Measurements from ENCODE around the gene FGFRL1. TPM values are rescaled to one million over a fixed set of nuclear protein-coding genes. Genes with fewer than 3 reads are reported as not detected.

Gene FGFRL1
- total and polyA plus RNA-seq, 2 experiments from 2014 or later, result 22.9 to 40.7 TPM

DNA sequence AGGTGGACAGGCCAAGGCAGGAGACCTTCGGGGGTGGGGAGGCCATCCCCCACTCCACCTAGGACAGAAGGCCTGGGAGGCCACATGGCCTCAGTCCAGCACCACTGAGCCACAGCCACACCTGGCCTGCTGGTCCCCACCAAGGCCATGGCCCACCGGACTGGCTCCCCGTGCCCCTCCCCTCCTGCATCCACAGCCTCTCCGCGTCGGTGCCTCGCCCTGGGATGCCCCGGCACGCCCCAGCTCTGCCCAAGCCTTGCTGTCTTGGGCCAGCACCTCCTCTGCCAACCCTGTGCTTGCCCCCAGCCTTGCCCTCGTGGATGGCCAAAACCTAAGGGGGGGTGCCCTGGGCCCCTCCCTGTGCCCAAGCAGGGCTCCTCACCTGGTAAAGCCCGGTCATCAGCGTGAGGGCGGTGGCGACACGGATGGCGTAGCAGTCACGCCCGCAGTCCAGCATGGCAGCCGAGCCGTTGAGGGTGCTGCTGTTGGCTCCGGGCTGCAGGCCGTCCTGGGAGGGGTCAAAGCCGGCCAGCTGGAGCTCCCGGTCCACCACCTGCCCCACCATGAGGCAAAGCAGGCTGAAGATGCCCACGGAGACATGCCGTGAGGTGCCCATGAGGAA, 20.6 kb upstream of the FGFRL1 start:
- no peak for DNase-seq (ENCODE audit: low read depth in 1 of 2, low spot score in 1 of 2)
- no peak overlapping the region for H3K4me3 ChIP-seq

DNA sequence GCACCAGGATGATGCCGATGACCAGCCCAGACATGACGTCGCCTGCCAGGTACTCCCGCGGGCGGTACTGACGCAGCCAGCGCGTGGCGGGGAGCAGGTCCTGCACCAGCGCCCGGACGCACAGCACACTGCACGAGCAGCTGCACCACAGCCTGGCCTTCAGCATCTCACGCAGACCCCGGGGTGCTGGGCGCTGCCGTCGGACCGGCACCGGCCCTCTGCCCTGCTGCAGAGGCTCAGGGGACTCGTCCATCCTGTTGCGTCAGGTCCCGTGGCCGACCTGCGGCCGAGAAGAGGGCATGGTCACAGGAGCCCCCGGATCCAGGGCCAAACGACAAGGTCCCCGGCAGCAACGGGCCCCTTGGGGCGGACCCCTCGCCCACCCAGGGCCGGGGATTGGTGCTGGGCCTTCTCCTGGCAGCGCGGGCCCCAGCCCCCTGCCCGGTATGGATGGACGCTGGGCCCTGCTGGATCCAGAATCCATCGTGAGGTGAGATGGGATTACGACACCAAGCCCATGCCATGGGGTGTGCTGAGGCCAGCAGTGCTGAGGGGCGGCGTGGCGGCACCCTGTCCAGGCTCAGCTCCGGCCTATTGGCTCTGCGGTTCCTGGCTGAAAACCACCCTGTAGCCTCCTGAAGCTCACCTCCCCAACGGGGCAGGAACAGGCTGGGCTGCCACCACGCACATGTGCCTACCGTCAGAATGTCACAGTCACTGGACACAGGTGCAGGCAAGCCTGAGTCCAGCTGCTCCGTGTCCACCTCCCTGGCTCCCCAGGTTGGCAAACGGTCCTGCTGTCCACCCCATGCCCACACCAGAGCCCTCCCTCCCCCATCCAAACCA, 19.8 kb upstream of the FGFRL1 start:
- H3K4me3 ChIP-seq, result no peak overlapping the region
- H3K27ac ChIP-seq, result no peak overlapping the region
- peaks cover 16% of the 10 kb centered on the region for H3K27me3 ChIP-seq
- H3K36me3 ChIP-seq, result no peaks in the 10 kb centered on the region
- TF ChIP-seq, protein P1, sequence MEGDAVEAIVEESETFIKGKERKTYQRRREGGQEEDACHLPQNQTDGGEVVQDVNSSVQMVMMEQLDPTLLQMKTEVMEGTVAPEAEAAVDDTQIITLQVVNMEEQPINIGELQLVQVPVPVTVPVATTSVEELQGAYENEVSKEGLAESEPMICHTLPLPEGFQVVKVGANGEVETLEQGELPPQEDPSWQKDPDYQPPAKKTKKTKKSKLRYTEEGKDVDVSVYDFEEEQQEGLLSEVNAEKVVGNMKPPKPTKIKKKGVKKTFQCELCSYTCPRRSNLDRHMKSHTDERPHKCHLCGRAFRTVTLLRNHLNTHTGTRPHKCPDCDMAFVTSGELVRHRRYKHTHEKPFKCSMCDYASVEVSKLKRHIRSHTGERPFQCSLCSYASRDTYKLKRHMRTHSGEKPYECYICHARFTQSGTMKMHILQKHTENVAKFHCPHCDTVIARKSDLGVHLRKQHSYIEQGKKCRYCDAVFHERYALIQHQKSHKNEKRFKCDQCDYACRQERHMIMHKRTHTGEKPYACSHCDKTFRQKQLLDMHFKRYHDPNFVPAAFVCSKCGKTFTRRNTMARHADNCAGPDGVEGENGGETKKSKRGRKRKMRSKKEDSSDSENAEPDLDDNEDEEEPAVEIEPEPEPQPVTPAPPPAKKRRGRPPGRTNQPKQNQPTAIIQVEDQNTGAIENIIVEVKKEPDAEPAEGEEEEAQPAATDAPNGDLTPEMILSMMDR (IDR thresholded peaks at IDR 0.05; ENCODE audit: low read depth, low read length), result no peak
- no peak for DNase-seq (ENCODE audit: low read depth in 1 of 2, low spot score in 1 of 2)
- no peaks in the 10 kb centered on the region for H3K4me1 ChIP-seq (ENCODE audit: low read depth)
- no peaks in the 10 kb centered on the region for H3K9me3 ChIP-seq (ENCODE audit: low read depth)

More for the DNA sequence above, 20.6 kb upstream of the FGFRL1 start:
- TF ChIP-seq, protein P1 (IDR thresholded peaks at IDR 0.05; ENCODE audit: low read depth, low read length), result no peak
- Histone ChIP-seq H3K4me1 (ENCODE audit: low read depth) (peaks cover 6% of the 10 kb centered on the region), H3K9me3 (ENCODE audit: low read depth) (no peaks in the 10 kb centered on the region), H3K36me3 (no peaks in the 10 kb centered on the region), H3K27ac (no peak overlapping the region), H3K27me3 (peaks cover 8% of the 10 kb centered on the region)

DNA sequence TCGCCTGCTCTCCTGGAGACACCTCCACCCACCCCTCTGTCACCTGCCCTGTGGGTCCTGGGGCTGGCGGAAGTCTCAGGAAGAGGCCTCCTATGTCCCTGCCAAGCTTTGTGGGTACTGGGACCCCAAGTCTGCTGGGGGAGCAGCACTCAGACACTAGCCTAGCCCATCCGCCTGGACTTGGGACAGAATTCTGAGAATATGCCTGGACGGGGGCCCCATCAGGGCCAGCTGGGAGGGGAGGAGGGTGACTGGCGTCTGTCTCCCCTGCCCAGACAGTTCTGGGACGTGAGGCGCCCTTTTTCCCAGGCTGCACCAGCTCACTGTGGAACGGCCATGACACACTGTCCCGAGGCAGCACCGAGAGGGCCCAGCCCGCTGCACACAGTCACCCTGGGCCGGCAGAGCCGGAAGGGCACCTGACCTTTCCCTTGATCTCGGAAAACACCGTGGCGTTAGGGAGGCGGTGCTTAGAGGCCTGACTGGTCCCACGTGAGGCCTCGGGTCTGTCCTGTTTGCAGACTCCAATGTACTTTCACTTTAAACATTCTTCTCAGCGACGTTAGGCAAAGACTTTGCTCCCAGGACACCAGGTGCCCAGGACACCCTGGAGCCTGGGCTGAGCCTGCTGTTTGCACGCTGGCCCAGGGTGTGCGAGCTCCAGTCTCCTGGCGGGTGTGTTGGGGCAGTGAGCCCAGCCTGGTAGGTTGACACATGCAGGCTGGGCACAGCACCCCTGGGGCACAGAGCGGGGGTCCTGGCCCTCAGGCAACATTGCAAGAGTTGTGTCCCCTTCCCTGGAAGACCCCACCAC, 18.9 kb upstream of the FGFRL1 start:
- peaks cover 24% of the 10 kb centered on the region for H3K27me3 ChIP-seq
- H3K4me1 ChIP-seq (ENCODE audit: low read depth), result no peaks in the 10 kb centered on the region
- TF ChIP-seq, protein P1 (IDR thresholded peaks at IDR 0.05; ENCODE audit: low read depth, low read length), result no peak
- no peak for DNase-seq (ENCODE audit: low read depth in 1 of 2, low spot score in 1 of 2)
- H3K36me3 ChIP-seq, result no peaks in the 10 kb centered on the region
- H3K9me3 ChIP-seq (ENCODE audit: low read depth), result no peaks in the 10 kb centered on the region
- no peak overlapping the region for H3K27ac ChIP-seq
- H3K4me3 ChIP-seq, result no peak overlapping the region

DNA sequence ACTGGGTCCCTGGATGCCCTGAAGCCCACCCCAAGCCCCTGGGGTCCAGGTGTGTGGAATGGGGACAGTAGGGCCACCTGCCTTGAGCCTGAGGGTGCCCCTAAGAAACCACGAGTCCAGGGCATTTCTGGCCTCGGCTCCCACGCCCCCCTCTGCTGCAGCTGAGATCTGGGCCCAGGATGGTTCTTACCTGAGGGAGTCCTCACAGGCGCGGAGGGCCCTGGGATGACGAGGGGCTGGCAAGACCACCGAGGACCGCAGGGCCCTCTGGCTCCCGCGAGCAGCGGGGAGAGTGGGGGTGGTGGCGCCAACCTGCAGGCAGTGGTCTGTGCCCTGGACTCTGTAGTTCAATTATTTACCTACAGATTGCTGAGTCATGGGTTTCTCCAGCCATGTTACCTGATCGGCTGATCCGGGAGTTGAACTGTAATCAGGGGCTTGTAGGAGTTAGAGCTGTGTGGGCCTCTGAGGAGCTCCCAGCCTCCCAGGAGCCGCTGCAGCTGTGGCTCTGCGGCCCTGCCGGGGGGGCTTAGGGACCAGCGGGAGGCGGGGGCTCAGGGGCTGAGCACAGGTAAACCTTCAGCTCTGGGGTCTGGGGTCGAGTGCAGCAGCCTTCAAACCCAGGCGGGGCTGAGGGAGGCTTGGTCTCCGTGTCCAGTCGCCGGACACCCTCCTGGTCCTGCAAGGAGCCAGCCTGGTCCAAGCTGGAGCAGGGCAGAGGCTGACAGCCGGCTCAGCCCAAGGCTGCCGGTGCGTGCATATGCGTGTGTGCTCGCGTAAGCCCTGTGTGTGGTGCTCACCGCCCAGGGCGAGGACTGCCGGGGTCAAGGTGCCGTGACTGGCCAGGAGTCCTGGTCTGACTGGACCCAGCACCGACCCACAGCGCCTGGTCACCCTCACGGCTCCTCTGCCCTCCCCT, 18.1 kb upstream of the FGFRL1 start, which contains the start of gene SLC26A1:
Gene SLC26A1 (minus strand): TSS at position 294 of the 919 bp plus-strand sequence. CDS start 1,701 bp downstream, outside the sequence.
- TF ChIP-seq, protein P1 (IDR thresholded peaks at IDR 0.05; ENCODE audit: low read depth, low read length), result no peak
- Histone ChIP-seq H3K27ac (no peak within 1 kb of the TSS), H3K27me3 (peaks cover 33% of the 10 kb centered on the region), H3K4me3 (no peak within 1 kb of the TSS), H3K4me1 (ENCODE audit: low read depth) (no peaks in the 10 kb centered on the region), H3K9me3 (ENCODE audit: low read depth) (no peaks in the 10 kb centered on the region), H3K36me3 (no peaks in the 10 kb centered on the region)
- DNase-seq (ENCODE audit: low read depth in 1 of 2, low spot score in 1 of 2), result no peak
